ENCODE measurements around the gene RNLS.
A peak's percentile ranks its signal among the peaks of the same experiment; 100 is the strongest.

GRCh38 chr10:88386821-88387773, 196.0 kb downstream of the RNLS start:
- TF ChIP-seq CTCF (IDR thresholded peaks at IDR 0.05), result no peak
- TF ChIP-seq POLR2A (IDR thresholded peaks at IDR 0.05), result peak in 1 of 2 donors; percentile 61

Measured in thyroid gland (tissue), 4 donors.